T follicular helper cell (primary cell): ENCODE measurements around the gene LGALS16.
"Not testable (repeated sequence)": the region's sequence is repeated elsewhere in the genome, so short reads cannot be mapped to it uniquely, and the experiment has no call there.

ENCODE experiments used
- DNase-seq: peaks from one replicate; pipeline ENCODE4 v3.0.0-alpha.2; 2020; ENCODE audit warnings: low read depth
- total RNA-seq, 2 experiments: gene quantifications; one replicate each; lab custom pipeline; 2026; lab: John Stamatoyannopoulos, UW

The LGALS16 gene, protein sequence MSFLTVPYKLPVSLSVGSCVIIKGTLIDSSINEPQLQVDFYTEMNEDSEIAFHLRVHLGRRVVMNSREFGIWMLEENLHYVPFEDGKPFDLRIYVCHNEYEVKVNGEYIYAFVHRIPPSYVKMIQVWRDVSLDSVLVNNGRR
- 0 reads per million in 2 experiments for total RNA-seq

DNA sequence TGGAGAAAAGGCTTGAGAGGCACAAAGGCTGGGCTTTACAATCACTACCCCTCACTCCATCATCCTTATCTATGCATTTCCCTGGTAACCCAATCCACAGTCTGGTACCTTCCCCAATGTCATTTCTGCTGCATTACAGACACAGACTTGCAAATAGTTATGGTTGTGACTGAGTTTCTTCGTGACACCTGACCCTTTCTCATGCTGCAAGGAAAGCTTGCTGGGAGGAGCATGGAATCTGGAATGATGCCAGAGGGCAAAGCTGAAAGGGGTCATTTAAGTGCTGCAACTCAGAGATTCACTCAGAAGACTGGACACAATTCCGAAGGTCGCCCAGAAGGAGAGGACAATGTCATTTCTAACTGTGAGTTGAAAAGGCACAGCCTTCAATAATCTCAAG lies at the start of gene LGALS16:
LGALS16 (plus strand) TSS at position 301 of the 400 bp plus-strand sequence; CDS start at position 350, 49 bp downstream.
- DNase-seq, result no peak

DNA sequence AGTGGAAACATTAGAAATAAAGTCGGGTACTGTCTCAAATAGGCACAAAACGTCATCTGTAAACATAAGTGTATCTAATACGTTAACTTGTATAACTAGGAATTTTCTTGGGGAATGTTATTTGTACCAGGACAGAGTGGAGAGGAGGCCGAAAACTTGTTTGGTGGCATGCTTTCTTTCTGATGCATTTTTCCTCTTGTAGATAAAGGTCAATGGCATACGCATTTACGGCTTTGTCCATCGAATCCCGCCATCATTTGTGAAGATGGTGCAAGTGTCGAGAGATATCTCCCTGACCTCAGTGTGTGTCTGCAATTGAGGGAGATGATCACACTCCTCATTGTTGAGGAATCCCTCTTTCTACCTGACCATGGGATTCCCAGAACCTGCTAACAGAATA lies 48.7 kb upstream of the LGALS16 start:
- DNase-seq, result no peak

DNA sequence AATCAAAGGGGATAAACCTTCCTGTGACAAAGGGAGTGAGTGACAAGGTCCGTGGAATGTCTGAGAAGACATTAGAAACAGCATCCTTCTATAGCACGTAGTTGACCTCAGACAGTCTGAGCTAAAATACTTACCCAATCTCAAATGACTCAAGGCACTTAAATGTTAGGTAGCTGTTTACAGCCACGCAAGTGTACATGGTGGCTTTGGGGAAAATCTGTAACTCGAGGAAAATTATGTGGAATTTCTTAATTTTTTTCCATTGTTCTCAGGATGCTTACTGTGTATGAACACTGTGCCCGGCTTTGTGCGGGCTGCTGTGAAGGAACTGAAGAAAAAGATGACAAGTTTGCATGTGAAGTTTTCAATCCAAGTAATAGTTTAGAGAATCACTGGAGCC lies 48.2 kb upstream of the LGALS16 start:
- no peak for DNase-seq

DNA sequence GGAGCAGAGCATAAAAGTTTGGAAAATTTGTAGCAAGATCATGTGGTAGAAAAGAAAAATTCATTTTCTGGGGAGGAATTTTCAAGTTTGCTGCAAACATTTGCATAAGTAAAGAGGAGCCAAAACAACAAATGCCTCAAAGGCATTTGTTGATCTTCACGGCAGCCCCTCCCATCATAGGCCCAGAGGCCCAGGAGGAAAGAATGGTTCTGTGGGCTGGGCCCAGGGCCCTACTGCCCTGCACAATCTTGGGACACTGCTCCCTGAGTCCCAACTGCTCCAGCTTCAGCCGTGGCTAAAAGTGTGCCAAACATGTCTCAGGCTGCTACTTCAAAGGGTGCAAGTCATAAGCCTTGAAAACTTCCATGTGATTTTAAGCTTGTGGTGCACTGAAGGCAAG lies 42.1 kb upstream of the LGALS16 start:
- DNase-seq, result no peak

DNA sequence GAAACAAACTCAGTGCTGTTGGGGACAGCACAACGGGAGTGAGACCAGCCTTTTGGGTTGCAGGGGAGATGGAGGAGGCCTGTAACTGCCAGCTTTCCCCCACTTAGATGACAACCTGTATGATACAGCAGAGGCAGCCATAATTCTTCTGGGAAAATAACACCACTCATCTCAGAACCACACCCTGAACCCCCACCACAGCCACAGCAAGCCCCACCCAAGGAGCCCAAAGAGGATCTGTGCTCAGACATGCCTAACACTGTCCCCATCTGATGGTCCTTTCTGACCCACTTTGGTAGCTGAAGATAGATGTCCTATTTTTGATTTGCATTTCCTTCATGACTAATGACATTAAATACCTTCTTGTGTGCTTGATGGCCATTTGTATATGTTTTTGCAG lies 38.0 kb upstream of the LGALS16 start:
- no peak for DNase-seq

DNA sequence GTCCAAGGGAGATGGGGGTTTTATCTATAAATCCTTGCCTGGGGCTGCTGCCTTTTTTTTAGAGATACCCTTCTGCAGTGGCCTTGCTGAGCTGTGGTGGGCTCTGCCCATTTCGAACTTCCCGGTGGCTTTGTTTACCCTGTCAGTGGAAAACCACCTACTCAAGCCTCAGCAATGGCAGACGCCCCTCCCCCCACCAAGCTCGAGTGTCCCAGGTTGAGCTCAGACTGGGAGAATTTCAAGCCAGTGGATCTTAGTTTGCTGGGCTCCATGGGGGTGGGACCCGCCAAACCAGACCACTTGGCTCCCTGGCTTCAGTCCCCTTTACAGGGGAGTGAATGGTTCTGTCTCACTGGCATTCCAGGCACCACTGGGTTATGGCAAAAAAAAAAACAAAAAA lies 31.8 kb upstream of the LGALS16 start:
- DNase-seq, result no peak

DNA sequence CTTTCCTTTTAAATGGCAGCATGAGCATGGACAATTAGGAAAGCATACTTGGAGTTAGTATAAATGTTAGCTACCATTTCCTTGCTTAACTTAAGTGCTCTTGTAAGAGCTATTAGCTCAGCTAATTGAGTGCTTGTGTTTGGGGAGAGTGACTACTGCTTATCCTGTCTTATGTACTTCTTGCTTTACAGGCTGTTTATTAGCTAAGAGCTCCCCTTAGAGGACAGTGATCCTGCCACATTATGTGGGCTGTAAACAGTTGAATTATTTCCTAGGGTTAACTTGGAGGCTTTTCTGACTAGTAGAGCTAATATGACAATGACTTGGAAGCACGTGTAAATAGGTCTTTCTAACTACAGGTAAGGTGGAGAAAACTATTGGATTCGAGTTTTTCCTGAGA lies 28.1 kb upstream of the LGALS16 start:
- not testable (repeated sequence) for DNase-seq

DNA sequence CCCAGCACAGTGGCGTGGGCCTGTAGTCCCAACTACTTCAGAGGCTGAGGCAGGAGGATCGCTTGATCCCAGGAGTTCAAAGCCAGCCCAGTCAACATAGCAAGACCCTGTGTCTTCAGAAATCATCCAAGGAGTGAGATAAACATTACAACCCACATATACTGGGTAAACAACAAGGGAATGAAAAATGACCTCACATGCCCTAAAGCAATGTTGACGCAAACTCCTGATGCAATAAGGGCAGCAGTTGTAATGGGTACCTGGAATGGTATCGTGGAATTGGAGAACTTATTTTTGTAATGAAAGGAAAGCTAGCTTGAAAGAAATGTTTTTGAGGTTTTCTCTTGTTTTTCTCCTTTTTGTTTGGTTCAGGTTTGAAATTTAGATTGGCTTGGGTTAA lies 24.5 kb upstream of the LGALS16 start:
- DNase-seq, result no peak

DNA sequence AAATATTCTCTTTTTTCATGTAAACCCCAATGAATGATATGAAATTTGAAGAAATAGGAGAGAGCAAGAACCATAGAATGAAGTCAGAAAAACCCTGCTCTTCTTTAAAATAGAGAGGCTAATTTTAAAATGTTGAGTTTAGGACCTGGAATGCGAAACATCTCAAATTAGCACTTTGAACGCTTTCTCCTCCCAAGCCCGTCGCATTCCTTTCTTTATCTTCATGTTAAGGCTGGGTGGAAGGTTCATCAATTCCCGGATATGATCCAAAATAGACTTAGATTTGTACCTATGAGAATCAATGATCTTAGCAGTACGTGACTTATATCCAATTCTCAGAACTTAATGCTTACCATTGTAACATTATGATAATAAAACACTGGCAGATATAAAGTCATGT lies 24.1 kb upstream of the LGALS16 start:
- no peak for DNase-seq

DNA sequence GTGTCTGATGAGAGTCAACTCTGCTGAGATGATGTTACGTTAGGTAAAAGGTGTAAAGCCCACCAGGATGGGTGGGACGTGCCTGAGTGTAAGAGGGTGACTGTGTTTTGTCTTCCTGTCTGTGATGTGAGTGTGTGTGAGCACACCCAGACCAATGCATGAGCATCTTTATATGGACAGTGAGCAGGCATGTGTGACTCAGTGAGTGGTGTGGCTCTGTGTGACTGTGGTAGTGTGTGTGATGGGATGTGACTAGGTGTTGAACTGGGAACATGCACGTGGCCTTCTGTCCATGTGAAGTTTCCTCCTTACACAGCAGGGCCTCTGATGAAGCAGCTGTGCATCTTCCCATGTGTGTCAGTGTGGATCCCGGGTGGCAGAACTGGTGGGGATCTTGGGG lies 17.8 kb upstream of the LGALS16 start:
- no peak for DNase-seq

DNA sequence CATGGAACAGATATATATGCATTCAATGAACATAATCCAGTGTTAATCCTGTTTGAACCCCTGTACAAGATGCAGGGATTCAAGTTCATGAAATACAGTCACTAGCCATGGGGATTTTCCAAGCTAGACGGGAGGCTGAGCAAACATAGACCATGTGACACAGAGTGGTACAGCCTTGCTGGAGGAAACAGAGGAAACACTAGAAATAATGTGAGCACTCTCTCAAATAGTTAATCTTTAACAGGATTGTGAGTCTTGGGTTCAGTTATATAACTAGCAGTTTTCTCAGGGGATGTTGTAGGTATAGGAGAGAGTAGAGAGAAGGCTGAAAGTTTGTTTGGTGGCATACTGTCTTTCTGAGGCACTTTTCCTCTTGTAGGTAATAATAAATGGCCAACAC lies 13.9 kb upstream of the LGALS16 start:
- no peak for DNase-seq

DNA sequence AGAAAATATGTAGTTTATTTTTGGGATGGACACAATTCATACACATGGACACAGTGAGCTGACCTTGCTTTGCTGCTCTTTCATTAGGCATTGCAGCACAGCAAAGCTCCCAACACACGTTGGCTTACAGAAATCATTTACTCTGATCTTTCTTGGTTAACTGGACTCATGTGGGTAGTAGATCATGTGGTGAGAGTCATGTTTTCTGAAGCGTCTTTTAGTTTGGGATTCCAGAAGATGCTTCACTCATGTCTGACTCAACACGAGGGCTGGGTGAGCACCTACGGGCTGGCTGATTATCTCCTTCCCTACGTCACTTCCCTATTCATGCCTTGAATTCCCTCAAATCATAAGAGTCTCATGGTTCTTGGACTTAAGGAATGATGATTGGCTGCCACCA lies 12.1 kb upstream of the LGALS16 start:
- DNase-seq, result no peak

DNA sequence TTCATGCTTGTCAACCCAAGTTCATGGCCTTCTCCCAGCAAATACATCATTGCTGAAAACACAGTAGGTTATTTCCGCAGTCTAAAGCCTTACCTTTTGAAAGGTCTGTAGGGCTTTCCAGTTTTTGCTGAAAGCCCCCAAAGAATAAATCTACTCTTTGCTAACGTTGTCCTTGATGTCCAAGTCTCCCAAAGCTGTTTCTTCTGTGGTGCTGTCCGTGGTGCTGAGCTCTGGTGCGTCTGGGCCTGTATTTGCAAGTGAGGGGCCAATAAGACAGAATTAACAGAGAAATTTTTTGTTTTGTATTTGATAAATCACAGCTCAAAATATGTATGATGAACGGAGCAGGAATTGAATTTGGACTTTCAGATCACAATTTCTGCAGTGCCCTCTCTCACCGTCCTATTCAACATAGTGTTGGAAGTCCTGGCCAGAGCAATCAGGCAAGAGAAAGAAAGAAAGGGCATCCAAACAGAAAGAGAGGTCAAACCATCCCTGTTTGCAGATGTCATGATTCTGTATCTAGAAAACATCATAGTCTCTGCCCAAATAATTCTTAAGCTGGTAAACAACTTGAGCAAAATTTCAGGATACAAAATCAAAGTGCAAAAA lies 9.8 kb upstream of the LGALS16 start:
- no peak for DNase-seq

DNA sequence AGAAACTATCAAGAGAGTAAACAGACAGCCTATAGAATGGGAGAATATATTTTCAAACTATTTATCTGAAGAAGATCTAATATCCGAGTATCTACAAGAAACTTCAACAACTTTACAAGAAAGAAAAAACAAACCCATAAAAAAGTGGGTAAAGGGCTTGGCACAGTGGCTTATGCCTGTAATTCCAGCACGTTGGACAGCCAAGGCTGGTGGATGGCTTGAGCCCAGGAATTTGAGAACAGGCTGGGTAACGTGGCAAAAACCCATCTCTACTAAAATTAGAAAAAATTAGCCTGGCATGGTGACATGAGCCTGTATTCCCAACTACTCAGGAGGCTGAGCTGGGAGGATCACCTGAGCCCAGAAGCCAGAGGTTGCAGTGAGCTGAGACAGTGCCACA lies 7.8 kb upstream of the LGALS16 start:
- DNase-seq, result no peak

DNA sequence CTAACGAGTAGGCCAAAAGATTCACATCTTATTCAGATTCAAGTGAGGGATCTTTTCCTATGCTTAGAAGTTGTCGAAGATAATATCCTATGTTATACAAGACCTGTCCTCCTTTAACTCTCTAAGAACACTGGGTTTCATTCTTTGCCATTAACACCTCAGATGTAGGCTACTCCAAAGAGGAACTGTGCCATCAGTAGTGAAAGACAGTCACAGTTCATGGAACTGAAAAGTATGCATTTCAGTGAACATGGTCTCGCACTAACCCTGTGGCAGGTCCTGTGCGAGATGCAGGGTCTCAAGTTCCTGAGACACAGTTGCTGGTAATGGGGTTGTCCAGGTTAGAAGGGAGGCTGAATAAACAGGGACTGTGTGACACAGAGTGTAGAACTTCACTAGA lies 4.1 kb downstream of the LGALS16 start:
- DNase-seq, result no peak

DNA sequence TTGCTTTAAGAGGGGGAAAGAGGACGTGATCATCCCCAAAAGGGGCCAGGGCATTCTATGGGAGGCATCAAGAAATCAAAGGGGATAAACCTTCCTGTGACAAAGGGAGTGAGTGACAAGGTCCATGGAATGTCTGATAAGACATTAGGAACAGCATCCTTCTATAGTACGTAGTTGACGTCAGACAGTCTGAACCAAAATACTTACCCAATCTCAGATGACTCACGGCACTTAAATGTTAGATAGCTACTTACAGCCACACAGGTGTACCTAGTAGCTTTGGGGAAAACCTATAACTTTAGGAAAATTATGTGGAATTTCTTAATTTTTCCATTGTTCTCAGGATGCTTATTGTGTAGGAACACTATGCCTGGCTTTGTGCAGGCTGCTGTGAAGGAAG lies 4.9 kb downstream of the LGALS16 start:
- no peak for DNase-seq

DNA sequence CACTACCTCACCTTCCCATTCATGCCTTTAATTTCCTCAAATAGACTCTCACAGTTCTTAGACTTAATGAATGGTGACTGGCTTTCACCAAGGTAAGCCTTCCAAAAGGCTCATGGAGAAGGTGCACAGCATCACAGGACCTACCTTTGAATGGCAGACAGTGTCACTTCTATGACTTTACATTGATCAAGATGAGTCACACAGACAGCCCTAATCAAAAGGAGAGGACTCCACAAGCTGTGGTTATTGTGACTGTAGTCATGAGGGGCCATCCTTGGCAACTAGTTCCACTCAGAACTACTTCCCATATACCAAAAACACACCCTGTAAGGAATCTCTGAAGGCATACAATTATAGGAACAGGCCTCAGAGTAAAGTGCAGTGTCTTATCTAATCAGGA lies 5.9 kb downstream of the LGALS16 start:
- no peak for DNase-seq

DNA sequence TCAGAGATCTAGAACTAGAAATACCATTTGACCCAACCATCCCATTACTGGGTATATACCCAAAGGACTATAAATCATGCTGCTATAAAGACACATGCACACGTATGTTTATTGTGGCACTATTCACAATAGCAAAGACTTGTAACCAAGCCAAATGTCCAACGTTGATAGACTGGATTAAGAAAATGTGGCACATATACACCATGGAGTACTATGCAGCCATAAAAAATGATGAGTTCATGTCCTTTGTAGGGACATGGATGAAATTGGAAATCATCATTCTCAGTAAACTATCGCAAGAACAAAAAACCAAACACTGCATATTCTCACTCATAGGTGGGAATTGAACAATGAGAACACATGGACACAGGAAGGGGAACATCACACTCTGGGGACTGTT lies 14.1 kb downstream of the LGALS16 start:
- not testable (repeated sequence) for DNase-seq

DNA sequence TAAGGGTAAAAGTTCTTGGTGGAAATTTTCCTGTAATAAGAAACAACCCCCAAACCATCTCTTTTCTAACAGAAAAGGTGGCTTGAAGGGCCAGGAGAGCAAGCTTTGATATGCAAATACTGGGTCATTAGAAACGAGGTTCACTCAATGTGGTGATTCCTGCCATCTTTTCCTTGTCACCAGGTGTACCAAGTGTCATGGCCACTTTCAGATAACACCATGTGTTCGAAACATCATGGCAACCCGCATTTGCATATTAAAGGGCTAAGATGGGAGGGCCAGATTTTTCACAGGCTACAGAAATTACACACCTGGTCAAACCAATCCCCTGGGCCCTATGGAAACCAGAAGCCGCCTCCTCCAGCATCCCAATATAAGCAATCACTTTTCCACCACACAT lies 15.3 kb downstream of the LGALS16 start:
- DNase-seq, result no peak

DNA sequence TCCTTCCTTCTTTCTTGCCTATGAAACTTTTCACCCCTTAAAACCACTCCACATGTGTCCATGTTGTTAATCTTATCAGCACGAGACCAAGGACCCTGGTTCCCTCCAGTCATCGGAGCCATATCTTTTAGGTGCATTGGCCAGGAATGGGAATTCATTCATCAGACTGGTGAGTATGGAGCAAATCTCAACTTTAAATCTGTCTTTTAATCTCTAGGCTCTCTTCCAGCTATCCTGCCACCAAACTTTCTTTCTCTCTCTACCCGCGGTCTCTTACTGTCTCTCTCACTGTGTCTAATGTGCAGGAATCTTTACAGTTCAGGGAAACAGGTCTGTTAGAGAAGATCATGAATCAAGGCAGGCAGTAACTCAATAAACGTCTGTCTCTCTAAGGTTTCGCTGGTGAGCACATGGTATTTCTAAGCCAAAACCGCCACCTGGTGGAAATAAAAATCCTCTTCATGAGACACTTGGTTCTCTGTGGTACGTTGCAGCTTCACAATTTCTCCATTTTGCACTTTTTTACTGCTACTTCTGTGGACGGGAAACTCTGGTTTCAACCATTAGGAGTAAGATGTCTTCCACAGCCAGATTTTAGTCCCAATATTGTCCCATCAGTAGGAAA lies 16.1 kb downstream of the LGALS16 start:
- DNase-seq, result peak; percentile 40

DNA sequence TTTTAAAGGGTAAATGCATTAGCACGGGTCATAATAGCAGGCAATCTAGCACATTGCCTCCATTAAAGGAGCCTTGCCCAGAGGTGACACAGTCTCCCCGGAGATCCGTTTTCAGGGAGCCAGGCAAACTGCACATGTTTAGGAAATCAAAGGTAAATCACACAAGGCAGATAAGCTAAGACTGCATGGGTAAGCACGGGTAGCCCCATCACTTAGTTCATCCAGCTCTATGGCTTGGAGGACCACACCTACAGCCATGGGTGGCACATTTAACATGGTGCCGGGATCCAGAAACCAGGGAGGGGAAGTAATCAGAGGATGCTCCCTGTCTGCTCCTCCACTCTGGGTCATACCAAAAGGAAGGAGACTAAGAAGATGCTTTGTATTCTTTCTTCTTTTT lies 16.8 kb downstream of the LGALS16 start:
- DNase-seq, result no peak

DNA sequence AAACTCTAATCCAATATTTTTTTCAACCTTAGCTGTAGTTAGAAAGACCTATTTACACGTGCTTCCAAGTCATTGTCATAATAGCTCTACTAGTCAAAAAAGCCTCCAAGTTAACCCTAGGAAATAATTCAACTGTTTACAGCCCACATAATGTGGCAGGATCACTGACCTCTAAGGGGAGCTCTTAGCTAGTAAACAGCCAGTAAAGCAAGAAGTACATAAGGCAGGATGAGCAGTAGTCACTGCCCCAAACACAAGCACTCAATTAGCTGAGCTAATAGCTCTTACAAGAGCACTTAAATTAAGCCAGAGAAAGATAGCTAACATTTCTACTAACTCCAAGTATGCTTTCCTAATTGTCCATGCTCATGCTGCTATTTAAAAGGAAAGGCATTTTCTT lies 18.1 kb downstream of the LGALS16 start:
- not testable (repeated sequence) for DNase-seq

DNA sequence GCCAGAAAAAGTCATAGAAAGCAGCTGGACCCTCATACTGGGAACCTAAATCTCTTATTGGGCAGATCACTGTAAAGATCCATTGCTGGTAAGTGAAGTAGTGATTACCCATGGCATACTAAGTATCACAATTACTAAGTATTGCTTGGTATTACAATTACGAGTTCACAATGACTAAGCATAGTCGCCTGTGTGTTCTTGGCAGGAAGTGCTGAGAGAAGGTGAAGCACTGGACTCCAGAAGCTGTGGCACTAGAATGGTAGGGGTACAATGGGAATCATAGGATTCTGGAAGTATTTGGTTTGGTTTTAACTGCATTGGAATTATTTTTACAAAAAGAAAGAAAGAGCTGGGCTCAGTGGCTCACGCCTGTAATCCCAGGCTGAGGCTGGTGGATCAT lies 20.3 kb downstream of the LGALS16 start:
- no peak for DNase-seq
